ENCODE measurements around the gene AFG1L. TPM values are rescaled to one million over a fixed set of nuclear protein-coding genes. Genes with fewer than 3 reads are reported as not detected.
"Not testable (repeated sequence)": the region's sequence is repeated elsewhere in the genome, so short reads cannot be mapped to it uniquely, and the experiment has no call there.

The AFG1L gene
- total and polyA plus RNA-seq, 2 donors (not counting 1 experiment from before 2014, with no cell fraction given), result 1.7 to 5.4 TPM

DNA sequence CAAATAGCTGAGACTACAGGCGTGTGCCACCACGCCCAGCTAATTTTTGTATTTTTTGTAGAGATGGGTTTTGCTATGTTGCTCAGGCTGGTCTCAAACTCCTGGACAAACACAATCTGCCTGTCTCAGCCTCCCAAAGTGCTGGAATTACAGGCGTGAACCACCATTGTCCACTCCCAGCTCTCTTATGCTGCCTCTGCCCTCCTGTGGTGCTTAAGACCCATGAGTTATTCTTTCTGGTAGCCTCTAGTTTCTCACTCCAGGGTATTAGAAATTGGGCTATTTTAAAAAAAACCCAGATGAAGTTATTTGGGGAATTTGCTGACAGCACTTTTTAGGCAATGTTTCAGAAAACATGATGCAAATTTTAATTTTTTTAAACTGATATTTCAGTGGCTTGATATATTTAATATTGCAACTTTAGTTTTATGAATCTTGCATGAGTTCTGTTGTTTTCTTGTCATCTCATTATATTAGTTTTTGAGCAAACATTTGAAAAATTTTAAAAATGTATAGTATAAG, 151.8 kb downstream of the AFG1L start:
- DNase-seq (ENCODE audit: low read depth in 2 of 2), result no peak
- H3K4me2 ChIP-seq (ENCODE audit: extremely low read depth, insufficient read depth, low read length), result no peak overlapping the region

DNA sequence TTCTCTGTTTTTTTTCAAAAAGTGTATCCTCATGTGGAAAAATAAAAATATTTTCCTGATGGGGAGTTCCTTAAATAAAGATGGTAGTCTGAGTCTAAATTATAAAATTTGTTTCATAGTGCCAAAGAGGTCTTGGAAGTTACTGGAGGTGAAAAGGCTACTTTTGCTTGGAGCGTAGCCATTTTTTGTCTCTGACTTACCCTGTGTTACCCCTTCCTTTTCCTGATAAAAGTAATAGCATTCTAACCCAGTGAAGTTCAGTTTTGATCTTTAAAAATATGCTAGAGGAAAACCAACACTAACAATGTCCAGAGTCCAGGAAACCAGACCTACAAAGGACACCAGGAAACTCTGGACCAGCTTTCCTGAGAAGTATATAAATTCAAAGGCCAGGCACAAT, 153.6 kb downstream of the AFG1L start:
- H4K20me1 ChIP-seq (ENCODE audit: control insufficient read depth, extremely low read depth, insufficient read depth, low read length), result no peaks in the 10 kb centered on the region
- no peak overlapping the region for H3K27ac ChIP-seq (ENCODE audit: insufficient read depth, low read length)
- no peak overlapping the region for H2AFZ ChIP-seq (ENCODE audit: low read length)
- TF ChIP-seq, protein P1, sequence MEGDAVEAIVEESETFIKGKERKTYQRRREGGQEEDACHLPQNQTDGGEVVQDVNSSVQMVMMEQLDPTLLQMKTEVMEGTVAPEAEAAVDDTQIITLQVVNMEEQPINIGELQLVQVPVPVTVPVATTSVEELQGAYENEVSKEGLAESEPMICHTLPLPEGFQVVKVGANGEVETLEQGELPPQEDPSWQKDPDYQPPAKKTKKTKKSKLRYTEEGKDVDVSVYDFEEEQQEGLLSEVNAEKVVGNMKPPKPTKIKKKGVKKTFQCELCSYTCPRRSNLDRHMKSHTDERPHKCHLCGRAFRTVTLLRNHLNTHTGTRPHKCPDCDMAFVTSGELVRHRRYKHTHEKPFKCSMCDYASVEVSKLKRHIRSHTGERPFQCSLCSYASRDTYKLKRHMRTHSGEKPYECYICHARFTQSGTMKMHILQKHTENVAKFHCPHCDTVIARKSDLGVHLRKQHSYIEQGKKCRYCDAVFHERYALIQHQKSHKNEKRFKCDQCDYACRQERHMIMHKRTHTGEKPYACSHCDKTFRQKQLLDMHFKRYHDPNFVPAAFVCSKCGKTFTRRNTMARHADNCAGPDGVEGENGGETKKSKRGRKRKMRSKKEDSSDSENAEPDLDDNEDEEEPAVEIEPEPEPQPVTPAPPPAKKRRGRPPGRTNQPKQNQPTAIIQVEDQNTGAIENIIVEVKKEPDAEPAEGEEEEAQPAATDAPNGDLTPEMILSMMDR (conservative IDR thresholded peaks at IDR 0.05 in 1 of 2, IDR thresholded peaks at IDR 0.05 in 1 of 2; ENCODE audit: low read depth in 1 of 2, low read length in 2 of 2), result no peak
- no peak for TF ChIP-seq EZH2 (IDR thresholded peaks at IDR 0.05; ENCODE audit: low read length, missing control alignments)
- H3K4me2 ChIP-seq (ENCODE audit: extremely low read depth, insufficient read depth, low read length), result no peak overlapping the region
- H3K79me2 ChIP-seq (ENCODE audit: control insufficient read depth, insufficient read depth, low read length), result no peaks in the 10 kb centered on the region
- H3K4me1 ChIP-seq (ENCODE audit: control insufficient read depth, extremely low read depth, insufficient read depth, low read length), result no peaks in the 10 kb centered on the region
- no peaks in the 10 kb centered on the region for H3K9me3 ChIP-seq (ENCODE audit: control insufficient read depth, insufficient read depth, low read depth, low read length)
- no peak for DNase-seq (ENCODE audit: low read depth in 2 of 2)
- no peaks in the 10 kb centered on the region for H3K36me3 ChIP-seq (ENCODE audit: control insufficient read depth, insufficient read depth, low read length)
- H3K9ac ChIP-seq (ENCODE audit: insufficient read depth, low read length), result no peak overlapping the region
- no peak overlapping the region for H3K4me3 ChIP-seq (replicated peaks in 1 of 4; ENCODE audit: control extremely low read depth in 1 of 4, insufficient read depth in 1 of 4, low read depth in 3 of 4, low read length in 4 of 4)
- H3K27me3 ChIP-seq (ENCODE audit: control insufficient read depth, insufficient read depth, low read length), result no peaks in the 10 kb centered on the region

More for the DNA sequence above, 151.8 kb downstream of the AFG1L start:
- no peak overlapping the region for H3K4me3 ChIP-seq (replicated peaks in 1 of 4; ENCODE audit: control extremely low read depth in 1 of 4, insufficient read depth in 1 of 4, low read depth in 3 of 4, low read length in 4 of 4)
- H3K79me2 ChIP-seq (ENCODE audit: control insufficient read depth, insufficient read depth, low read length), result no peaks in the 10 kb centered on the region
- no peak overlapping the region for H3K27ac ChIP-seq (ENCODE audit: insufficient read depth, low read length)
- no peaks in the 10 kb centered on the region for H3K9me3 ChIP-seq (ENCODE audit: control insufficient read depth, insufficient read depth, low read depth, low read length)
- no peaks in the 10 kb centered on the region for H3K4me1 ChIP-seq (ENCODE audit: control insufficient read depth, extremely low read depth, insufficient read depth, low read length)
- H4K20me1 ChIP-seq (ENCODE audit: control insufficient read depth, extremely low read depth, insufficient read depth, low read length), result no peaks in the 10 kb centered on the region
- no peaks in the 10 kb centered on the region for H3K27me3 ChIP-seq (ENCODE audit: control insufficient read depth, insufficient read depth, low read length)
- no peak overlapping the region for H3K9ac ChIP-seq (ENCODE audit: insufficient read depth, low read length)
- TF ChIP-seq, protein P1 (conservative IDR thresholded peaks at IDR 0.05 in 1 of 2, IDR thresholded peaks at IDR 0.05 in 1 of 2; ENCODE audit: low read depth in 1 of 2, low read length in 2 of 2), result no peak
- no peak for TF ChIP-seq EZH2 (IDR thresholded peaks at IDR 0.05; ENCODE audit: low read length, missing control alignments)
- no peaks in the 10 kb centered on the region for H3K36me3 ChIP-seq (ENCODE audit: control insufficient read depth, insufficient read depth, low read length)
- H2AFZ ChIP-seq (ENCODE audit: low read length), result no peak overlapping the region

DNA sequence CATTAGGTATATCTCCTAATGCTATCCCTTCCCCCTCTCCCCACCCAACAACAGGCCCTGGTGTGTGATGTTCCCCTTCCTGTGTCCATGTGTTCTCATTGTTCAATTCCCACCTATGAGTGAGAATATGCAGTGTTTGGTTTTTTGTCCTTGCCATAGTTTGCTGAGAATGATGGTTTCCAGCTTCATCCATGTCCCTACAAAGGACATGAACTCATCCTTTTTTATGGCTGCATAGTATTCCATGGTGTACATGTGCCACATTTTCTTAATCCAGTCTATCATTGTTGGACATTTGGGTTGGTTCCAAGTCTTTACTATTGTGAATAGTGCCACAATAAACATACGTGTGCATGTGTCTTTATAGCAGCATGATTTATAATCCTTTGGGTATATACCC, 154.9 kb downstream of the AFG1L start:
- not testable (repeated sequence) for DNase-seq (ENCODE audit: low read depth in 2 of 2); H3K9ac ChIP-seq (ENCODE audit: insufficient read depth, low read length); H3K27me3 ChIP-seq (ENCODE audit: control insufficient read depth, insufficient read depth, low read length); H3K79me2 ChIP-seq (ENCODE audit: control insufficient read depth, insufficient read depth, low read length); H3K27ac ChIP-seq (ENCODE audit: insufficient read depth, low read length); H4K20me1 ChIP-seq (ENCODE audit: control insufficient read depth, extremely low read depth, insufficient read depth, low read length); H2AFZ ChIP-seq (ENCODE audit: low read length); H3K4me1 ChIP-seq (ENCODE audit: control insufficient read depth, extremely low read depth, insufficient read depth, low read length); H3K9me3 ChIP-seq (ENCODE audit: control insufficient read depth, insufficient read depth, low read depth, low read length); H3K4me3 ChIP-seq (replicated peaks in 1 of 4; ENCODE audit: control extremely low read depth in 1 of 4, insufficient read depth in 1 of 4, low read depth in 3 of 4, low read length in 4 of 4); H3K36me3 ChIP-seq (ENCODE audit: control insufficient read depth, insufficient read depth, low read length); H3K4me2 ChIP-seq (ENCODE audit: extremely low read depth, insufficient read depth, low read length)
